ENCODE measurements around the gene SOD1. TPM values are rescaled to one million over a fixed set of nuclear protein-coding genes. Genes with fewer than 3 reads are reported as not detected.
A peak's percentile ranks its signal among the peaks of the same experiment; 100 is the strongest.

Gene SOD1
- total RNA-seq, 1 experiment from 2014 or later, result 380 TPM

GRCh38 chr21:31656199-31657095, 3.0 kb upstream of the SOD1 start:
- H3K4me1 ChIP-seq (ENCODE audit: insufficient read depth, low read length, poor library complexity, severe bottlenecking), result peaks cover 8% of the 10 kb centered on the region
- DNase-seq (ENCODE audit: low spot score), result no peak
- peaks cover 3% of the 10 kb centered on the region for H3K36me3 ChIP-seq (ENCODE audit: insufficient read depth, low read length, poor library complexity, severe bottlenecking)
- BruUV-seq (replicated peaks), result no TSS peak
- TF ChIP-seq CTCF (conservative IDR thresholded peaks at IDR 0.05; ENCODE audit: low read depth, low read length), result no peak
- no peak for TF ChIP-seq EZH2 (IDR thresholded peaks at IDR 0.05; ENCODE audit: borderline replicate concordance, low read depth, low read length, poor library complexity, severe bottlenecking)
- no peaks in the 10 kb centered on the region for H3K9me3 ChIP-seq (ENCODE audit: low read depth, low read length, poor library complexity, severe bottlenecking)
- H3K27ac ChIP-seq (ENCODE audit: low read depth, low read length, poor library complexity, severe bottlenecking), result no peak overlapping the region
- H3K4me3 ChIP-seq (ENCODE audit: low read depth, low read length, poor library complexity, severe bottlenecking), result no peak overlapping the region
- CTCF ChIA-PET, result no interaction called here
- intact Hi-C loops (cut with micrococcal nuclease; ENCODE audit: unreplicated experiment), result no loop called here
- no peaks in the 10 kb centered on the region for H3K27me3 ChIP-seq (replicated peaks; ENCODE audit: insufficient read depth, low read depth, low read length, poor library complexity)
- POLR2A ChIA-PET (ENCODE audit: low non-redundant PET), result no interaction called here

GRCh38 chr21:31658053-31658452, 1.4 kb upstream of the SOD1 start:
- BruUV-seq (replicated peaks), result no TSS peak
- ChIA-PET CTCF (interaction anchor here (0.7 kb wide), 1 partner anchor 328 kb away, joined by 9 read pairs; no protein-coding TSS in a partner anchor), POLR2A (ENCODE audit: low non-redundant PET) (no interaction called here)
- no peak for DNase-seq (ENCODE audit: low spot score)
- no peaks in the 10 kb centered on the region for H3K27me3 ChIP-seq (replicated peaks; ENCODE audit: insufficient read depth, low read depth, low read length, poor library complexity)
- no peaks in the 10 kb centered on the region for H3K9me3 ChIP-seq (ENCODE audit: low read depth, low read length, poor library complexity, severe bottlenecking)
- no peak overlapping the region for H3K4me3 ChIP-seq (ENCODE audit: low read depth, low read length, poor library complexity, severe bottlenecking)
- TF ChIP-seq CTCF (conservative IDR thresholded peaks at IDR 0.05; ENCODE audit: low read depth, low read length), result no peak
- TF ChIP-seq EZH2 (IDR thresholded peaks at IDR 0.05; ENCODE audit: borderline replicate concordance, low read depth, low read length, poor library complexity, severe bottlenecking), result no peak
- peaks cover 15% of the 10 kb centered on the region for H3K36me3 ChIP-seq (ENCODE audit: insufficient read depth, low read length, poor library complexity, severe bottlenecking)
- H3K27ac ChIP-seq (ENCODE audit: low read depth, low read length, poor library complexity, severe bottlenecking), result no peak overlapping the region
- peaks cover 15% of the 10 kb centered on the region for H3K4me1 ChIP-seq (ENCODE audit: insufficient read depth, low read length, poor library complexity, severe bottlenecking)
- intact Hi-C loops (cut with micrococcal nuclease; ENCODE audit: unreplicated experiment), result no loop called here

GRCh38 chr21:31659286-31659535, 282 bp upstream of the SOD1 start:
- H3K4me3 ChIP-seq (ENCODE audit: low read depth, low read length, poor library complexity, severe bottlenecking), result peak overlapping the region; percentile 88
- no peak overlapping the region for H3K27ac ChIP-seq (ENCODE audit: low read depth, low read length, poor library complexity, severe bottlenecking)
- ChIA-PET CTCF (no interaction called here), POLR2A (ENCODE audit: low non-redundant PET) (no interaction called here)
- H3K27me3 ChIP-seq (replicated peaks; ENCODE audit: insufficient read depth, low read depth, low read length, poor library complexity), result no peaks in the 10 kb centered on the region
- DNase-seq (ENCODE audit: low spot score), result no peak
- H3K9me3 ChIP-seq (ENCODE audit: low read depth, low read length, poor library complexity, severe bottlenecking), result no peaks in the 10 kb centered on the region
- intact Hi-C loops (cut with micrococcal nuclease; ENCODE audit: unreplicated experiment), result no loop called here
- H3K36me3 ChIP-seq (ENCODE audit: insufficient read depth, low read length, poor library complexity, severe bottlenecking), result peaks cover 26% of the 10 kb centered on the region
- TF ChIP-seq CTCF (conservative IDR thresholded peaks at IDR 0.05; ENCODE audit: low read depth, low read length), result no peak
- TF ChIP-seq EZH2 (IDR thresholded peaks at IDR 0.05; ENCODE audit: borderline replicate concordance, low read depth, low read length, poor library complexity, severe bottlenecking), result no peak
- BruUV-seq (replicated peaks), result no TSS peak
- H3K4me1 ChIP-seq (ENCODE audit: insufficient read depth, low read length, poor library complexity, severe bottlenecking), result peaks cover 15% of the 10 kb centered on the region

Measured in A673 (cell line).